Activated T-helper 9 cell treated with anti-CD3 and anti-CD28 coated beads, Interleukin-2, amount 50 U/mL, for 16 hours (primary cell): Measurements from ENCODE around the gene IQSEC1.
A peak's percentile ranks its signal among the peaks of the same experiment; 100 is the strongest.

ENCODE experiments used
- DNase-seq: peaks from one replicate; pipeline ENCODE4 v3.0.0-alpha.2; 2020; ENCODE audit warnings: low read depth

Gene IQSEC1

GRCh38 chr3:12967606-12968351 lies 105.5 kb downstream of the IQSEC1 start:
- peak; percentile 86 for DNase-seq

DNA sequence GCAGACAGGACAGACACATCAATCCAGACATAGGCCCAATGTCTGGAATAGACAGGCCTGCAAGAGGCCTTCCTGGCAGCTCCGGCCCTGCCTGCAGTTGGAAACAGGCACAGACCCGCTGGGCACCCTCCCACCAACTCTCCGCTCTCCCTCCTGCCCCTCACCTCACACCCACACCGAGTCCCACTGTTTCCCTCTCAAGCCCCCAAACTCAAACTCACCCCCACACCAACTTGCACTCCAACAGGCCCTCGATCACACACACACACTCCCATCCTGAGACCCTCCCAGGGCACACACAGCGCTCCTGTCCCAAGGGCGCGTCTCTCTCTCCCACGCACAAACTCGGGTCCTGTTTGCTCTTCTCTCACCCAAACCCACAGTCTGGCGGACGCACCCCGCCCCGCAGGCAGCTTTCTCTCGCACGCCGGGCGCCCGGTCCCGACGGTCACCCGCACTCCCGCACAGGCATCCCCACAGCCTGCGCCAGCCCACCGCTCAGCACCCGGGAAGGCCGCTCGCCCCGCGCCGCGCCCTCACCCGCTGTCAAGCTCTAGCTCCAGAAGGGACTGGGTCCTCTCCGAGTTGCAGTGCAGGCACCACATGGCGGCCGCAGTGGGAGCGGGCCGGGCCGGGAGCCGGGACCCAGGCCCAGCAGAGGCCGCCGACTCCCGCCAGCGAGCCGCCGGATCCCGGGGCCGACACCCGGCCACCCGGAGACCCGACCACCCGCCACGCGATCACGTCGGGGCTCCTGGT lies 106.2 kb downstream of the IQSEC1 start:
- DNase-seq = no peak

GRCh38 chr3:12965999-12966846 lies 107.0 kb downstream of the IQSEC1 start:
- DNase-seq = no peak

- no peak for DNase-seq
Measured at GRCh38 chr3:12964711-12965612, 108.3 kb downstream of the IQSEC1 start.

DNA sequence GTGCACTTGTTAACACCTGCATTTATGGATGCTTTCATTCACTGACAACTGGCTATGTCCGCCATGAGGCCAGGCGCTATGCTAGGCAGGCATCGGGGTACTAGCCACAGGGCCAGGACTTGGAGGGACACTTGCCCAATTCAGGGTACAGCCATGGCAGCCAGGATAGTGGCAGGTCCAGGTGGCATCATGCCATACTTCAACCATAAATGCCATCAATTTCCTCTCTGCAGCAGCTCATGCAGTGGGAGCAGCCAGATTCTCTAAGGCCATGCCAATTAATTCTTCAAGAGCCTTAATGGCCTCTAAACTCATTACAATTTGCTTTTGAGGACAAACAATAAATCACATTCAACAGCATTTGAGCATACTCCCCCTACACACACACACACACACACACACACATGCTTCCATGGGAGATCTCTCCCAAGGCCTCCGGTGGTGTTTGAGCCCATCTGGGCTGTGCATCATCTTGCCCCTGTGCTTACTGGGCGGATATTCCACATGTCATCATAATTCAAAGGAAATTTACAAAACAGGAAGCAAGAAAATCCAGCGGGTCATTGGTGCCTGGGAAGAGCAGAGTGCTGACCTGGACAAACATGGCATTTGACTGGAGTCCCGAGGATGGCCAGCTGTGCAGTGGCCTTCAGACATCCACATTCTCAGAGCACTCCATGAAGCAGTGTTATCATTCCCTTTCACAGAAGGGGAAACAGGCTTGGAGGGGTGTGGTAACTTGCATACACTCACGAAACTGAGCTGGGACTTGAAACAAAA lies 109.1 kb downstream of the IQSEC1 start:
- no peak for DNase-seq

DNA sequence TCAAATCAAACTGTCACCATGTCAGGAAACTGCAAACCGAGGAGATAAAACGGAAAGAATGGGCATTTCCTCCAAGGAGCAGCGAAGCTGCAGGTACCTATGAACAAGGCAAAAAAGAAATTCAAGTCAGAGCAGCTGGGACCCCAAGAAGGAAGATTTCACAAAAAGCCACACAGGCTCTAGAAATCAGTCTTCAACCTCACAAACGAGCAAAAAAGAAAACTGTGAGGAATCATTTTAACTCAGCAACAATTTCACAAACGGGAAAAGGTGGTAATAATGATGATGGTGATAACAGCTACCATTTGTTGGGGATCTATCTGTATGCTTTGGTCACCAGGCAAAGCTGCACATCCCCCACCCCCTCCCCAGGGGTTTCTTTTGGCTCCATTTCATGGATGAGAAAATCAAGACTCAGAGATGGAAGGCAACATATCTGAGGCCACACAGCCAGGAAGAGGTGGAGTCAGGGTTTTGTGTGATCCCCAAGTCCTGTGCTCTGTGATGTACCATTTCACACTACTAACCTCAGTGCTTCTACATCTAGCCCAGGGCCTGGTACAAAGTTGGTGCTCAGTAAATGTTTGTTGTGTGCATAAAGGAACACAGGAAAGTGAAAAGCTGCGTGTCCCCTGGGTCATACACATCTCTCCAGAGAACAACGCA lies 109.9 kb downstream of the IQSEC1 start:
- no peak for DNase-seq

- DNase-seq = no peak
Measured at GRCh38 chr3:12962292-12962691, 110.9 kb downstream of the IQSEC1 start.

GRCh38 chr3:12961697-12962036 lies 111.6 kb downstream of the IQSEC1 start:
- no peak for DNase-seq

DNA sequence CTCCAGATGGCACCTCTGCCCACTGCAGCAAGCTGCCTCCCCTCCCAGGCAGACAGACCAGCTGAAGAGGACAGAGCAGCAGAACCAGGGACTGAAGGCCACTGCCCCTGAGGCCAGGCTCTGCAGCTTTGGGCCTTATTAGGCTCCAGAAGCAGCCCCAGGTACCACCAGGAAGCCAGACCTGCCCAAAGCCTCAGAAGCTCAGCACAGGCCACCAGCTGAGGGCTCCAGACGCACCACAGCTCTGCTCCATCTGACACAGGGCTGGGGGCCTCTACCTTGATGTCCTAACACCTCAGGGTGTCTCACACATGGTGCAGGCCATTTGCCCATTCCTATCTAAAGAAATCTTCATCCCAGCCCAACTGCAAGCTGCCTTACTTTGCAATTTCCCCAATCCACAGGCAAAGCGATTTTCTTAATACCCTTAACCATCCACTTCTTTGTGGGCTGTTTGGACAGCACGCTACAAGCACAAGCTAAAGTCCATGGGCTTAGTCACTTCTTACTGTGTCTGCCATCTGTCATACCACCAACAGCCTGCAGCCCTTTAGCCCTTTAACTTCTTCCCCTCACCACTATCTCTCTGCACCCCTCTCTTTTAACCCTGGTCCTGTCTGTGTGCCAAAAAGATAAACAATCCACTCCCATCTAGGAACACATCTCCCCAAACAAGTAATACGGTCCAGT lies 112.1 kb downstream of the IQSEC1 start:
- no peak for DNase-seq

GRCh38 chr3:12960497-12960896 lies 112.7 kb downstream of the IQSEC1 start:
- no peak for DNase-seq

DNA sequence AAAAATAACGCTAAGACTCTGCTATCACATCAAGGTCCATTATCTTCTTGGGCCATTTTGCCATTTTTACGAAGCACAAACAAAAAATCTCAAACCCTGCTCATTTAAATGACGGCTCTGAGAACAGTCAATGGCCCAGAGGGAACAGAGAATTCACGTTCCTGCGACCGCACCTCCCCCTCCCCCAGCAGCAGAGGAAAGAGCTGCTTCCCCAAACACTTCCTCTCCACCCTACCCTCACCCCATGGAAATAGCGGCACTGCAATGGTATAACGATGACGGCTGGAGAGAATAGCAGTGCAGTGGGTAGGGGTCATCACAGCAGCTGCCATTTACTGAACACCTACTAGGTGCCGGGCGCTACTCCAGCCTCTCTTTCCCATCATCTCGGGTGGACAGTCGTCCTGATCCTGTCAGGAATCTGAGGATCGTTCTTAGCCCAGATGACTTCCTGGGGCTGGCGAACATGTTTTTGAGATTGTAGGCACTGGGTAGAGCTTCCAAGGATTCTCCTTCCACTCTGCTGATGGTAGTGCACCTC lies 113.3 kb downstream of the IQSEC1 start:
- no peak for DNase-seq

DNA sequence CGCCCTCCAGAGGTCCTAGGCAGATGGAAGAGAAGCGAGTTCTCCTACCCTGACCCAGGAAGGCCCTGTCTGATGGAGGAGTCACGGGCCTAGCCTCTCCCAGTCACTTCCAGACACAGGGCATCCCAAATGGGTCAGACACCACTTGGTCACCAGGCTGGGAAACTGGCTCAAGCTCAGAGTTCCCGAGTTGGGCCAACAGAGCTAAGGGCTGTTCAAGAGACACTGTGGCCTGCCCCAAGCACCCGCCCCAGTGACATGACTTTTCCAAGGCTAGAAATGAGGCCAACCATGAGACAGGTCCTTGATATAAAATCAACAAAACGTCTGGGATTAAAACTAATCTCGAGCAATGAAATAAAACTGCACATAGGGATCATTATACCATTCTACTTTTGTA lies 113.8 kb downstream of the IQSEC1 start:
- DNase-seq = no peak

DNA sequence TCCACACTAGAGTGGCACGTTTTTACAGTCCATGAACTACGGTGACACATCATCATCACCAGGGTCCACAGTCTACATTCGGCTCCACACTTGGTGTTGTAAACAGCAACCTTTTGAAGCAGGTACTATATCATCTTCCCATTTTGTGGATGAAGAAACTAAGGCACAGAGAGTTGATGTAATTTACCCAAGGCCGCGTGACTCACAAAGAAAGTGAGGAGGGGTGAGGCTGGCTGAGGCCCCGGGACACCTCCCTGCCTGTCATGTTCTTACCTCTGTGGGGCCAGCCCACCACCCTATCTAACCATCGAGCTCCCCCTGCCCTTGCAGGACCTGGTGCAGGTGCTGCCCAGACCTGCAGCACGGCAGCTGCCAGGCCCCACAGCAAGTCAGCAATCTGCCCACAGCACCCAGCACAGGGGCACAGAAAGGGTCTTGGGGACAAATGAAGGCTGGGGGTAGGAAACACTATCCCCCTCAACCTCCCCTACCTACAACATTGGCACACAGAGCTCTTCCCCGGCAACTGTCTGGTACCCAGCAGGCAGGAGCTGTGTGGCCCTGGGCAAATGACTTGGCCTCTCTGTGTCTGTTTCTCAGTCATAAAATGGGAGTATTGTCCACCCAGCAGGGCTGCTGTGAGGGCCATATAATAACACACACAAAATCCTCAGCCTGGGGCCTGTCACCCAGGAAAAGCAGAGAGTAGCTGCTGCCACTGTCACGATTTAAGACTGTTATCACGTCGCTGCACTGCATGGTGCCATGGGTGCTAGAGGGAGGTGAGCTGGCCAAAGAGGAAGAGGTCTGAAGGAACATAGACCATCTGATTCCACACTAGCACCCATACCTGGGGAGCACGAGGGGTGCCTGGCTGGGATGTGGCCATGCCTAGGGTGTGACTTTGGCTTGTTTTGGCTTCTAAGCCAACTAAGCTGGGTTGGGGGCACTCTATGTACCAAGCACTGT lies 115.1 kb downstream of the IQSEC1 start:
- no peak for DNase-seq

DNA sequence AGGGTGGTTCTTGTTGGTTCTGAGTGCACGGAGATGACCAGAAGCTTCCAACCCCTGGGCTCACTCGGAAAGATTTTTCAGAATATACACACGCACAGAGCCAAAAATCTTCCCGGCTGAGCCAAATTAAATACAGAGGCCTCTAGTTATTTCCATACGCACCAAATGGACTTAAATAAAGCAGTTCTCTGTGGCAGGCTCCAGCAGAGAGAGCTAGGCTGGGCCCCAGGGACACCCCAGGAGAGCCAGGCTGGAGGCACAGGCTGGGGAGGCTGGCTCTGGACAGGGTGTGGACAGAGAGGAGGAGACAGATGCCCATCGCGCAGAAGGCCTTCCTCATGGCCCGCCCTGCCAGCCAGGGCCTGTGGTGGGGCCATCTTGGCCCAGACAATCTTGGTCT lies 115.9 kb downstream of the IQSEC1 start:
- DNase-seq = no peak

- no peak for DNase-seq
Measured at GRCh38 chr3:12956316-12956660, 116.9 kb downstream of the IQSEC1 start.

DNA sequence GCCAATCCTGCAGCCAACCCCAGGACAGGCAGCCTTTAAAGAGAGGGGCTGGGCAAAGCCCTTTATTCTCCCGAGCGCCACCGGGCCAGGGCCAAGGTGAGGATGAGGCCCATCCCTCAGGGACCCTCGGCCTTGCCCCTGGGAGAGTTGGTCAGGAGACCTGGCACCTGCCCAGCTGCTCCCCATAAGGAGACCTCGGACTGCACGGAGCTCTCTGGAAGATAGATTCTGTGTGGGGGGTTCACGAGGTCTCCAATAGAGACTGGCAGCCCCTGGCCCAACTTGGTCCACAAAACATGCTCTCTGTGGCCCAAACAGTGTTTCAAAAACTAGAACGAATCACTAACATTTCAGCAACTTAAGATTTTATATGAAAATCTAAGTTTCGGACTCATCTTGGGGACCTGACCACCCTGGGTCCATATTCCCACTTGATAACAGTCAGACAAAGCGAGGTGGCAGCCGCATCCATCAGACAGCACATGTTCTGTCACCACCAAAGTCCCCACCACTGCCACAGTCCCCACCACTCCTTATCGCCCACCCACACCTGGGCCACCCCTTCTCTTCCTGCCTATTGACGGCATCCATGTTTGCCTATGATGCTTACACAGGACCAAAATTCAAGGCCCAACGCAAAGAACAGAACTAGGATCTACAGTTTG lies 117.4 kb downstream of the IQSEC1 start:
- no peak for DNase-seq

GRCh38 chr3:12954891-12955650 lies 118.2 kb downstream of the IQSEC1 start:
- DNase-seq = no peak
